SK-N-SH (cell line): Measurements from ENCODE around the gene ZNF641.

ENCODE experiments used
- CTCF ChIP-seq: fragments of 200-600 bp; sonication (generic); IDR thresholded peaks from 2 replicates; pipeline ENCODE4 v1.6.1; 2017; ENCODE audit warnings: antibody characterized with exemption, mild to moderate bottlenecking, moderate library complexity
- ELF1 ChIP-seq: IDR thresholded peaks from 2 replicates; pipeline ENCODE4 v1.4.0; 2012
- EP300 ChIP-seq, 2 experiments: IDR thresholded peaks; 2 replicates each; pipeline versions ENCODE4 v1.4.0 to v1.6.1; 2012; ENCODE audit warnings: borderline replicate concordance in 1 of 2, low read depth in 1 of 2, low read length in 1 of 2
- FOXM1 ChIP-seq: IDR thresholded peaks from 2 replicates; pipeline ENCODE4 v1.4.0; 2012; ENCODE audit warnings: low read depth, mild to moderate bottlenecking
- IRF3 ChIP-seq: fragments of 150-350 bp; IDR thresholded peaks from 2 replicates; pipeline ENCODE4 v1.6.1; 2016; ENCODE audit warnings: mild to moderate bottlenecking, low read depth, low read length
- JUND ChIP-seq: IDR thresholded peaks from 2 replicates; pipeline ENCODE4 v1.4.0; 2012
- MAX ChIP-seq: IDR thresholded peaks from 2 replicates; pipeline ENCODE4 v1.4.0; 2012; ENCODE audit warnings: low read depth
- NFIC ChIP-seq: IDR thresholded peaks from 2 replicates; pipeline ENCODE4 v1.4.0; 2012; ENCODE audit warnings: borderline replicate concordance
- POLR2AphosphoS5 ChIP-seq: IDR thresholded peaks from 2 replicates; pipeline ENCODE4 v1.6.1; 2012; ENCODE audit warnings: low read depth, low read length
- REST ChIP-seq: IDR thresholded peaks from 2 replicates; pipeline ENCODE4 v1.6.1; 2012; ENCODE audit warnings: mild to moderate bottlenecking, low read depth, low read length, moderate library complexity
- TAF1 ChIP-seq: IDR thresholded peaks from 2 replicates; pipeline ENCODE4 v1.6.1; 2012; ENCODE audit warnings: low read depth, mild to moderate bottlenecking, low read length, moderate library complexity, borderline replicate concordance

DNA sequence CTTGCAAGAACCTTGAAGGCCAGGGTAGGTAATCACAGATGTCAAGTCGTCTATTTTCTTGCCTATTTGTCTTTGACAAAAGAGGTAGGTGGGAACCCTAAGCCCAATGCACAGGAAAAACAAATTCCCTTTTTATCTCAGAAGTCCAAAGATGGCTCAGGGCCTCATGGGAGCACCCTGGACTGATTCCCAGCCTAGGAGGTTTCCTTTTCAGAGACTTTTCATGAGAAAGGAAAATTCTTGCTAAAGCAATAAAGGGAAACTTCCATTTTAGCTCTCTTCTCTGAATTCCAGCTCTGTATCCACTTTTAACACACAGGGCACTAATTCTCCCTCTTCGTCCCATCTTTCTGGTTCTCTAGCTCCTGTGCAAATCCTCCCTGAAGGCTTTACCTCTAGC lies 1.2 kb downstream of the ZNF641 start:
- no peak for TF ChIP-seq TAF1
- TF ChIP-seq ELF1, result no peak
- no peak for TF ChIP-seq CTCF
- no peak for TF ChIP-seq REST
- no peak for TF ChIP-seq NFIC
- TF ChIP-seq JUND, result no peak
- TF ChIP-seq IRF3, result no peak
- TF ChIP-seq FOXM1, result no peak
- no peak for TF ChIP-seq POLR2AphosphoS5
- no peak for TF ChIP-seq EP300 (IDR thresholded peaks at IDR 0.05; ENCODE audit: borderline replicate concordance in 1 of 2, low read depth in 1 of 2, low read length in 1 of 2)
- TF ChIP-seq MAX, result no peak
